ENCODE measurements around the gene SAMMSON.

Gene SAMMSON

GRCh38 chr3:70090322-70090913 lies 90.9 kb downstream of the SAMMSON start:
- no peak for DNase-seq (ENCODE audit: low read depth in 2 of 2)

- DNase-seq (ENCODE audit: low read depth in 2 of 2): no peak
Observed at GRCh38 chr3:70094197-70094596, 94.7 kb downstream of the SAMMSON start.

- no peak for DNase-seq (ENCODE audit: low read depth in 2 of 2)
Observed at GRCh38 chr3:70095260-70095659, 95.7 kb downstream of the SAMMSON start.

GRCh38 chr3:70096376-70097066 lies 97.0 kb downstream of the SAMMSON start:
- no peak for DNase-seq (ENCODE audit: low read depth in 2 of 2)

DNA sequence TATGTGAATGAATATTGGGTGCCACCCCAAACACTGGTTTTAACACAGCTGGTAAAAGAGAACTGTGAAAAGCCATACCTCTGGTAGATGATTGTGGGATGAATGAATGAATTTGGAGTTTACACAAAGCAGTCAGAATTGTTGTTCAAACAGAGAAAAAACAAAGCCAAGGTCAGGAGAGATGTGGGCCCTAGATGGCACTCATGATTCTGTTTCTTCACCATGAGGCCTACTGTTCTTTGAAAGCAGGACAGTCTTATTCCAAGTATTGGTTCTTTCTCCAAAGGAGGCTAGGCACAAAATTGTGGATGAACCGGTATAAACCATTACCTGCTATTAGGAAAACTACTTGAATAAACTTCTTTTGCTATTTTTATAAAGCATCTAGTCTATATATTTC lies 97.6 kb downstream of the SAMMSON start:
- no peak for DNase-seq (ENCODE audit: low read depth in 2 of 2)

DNA sequence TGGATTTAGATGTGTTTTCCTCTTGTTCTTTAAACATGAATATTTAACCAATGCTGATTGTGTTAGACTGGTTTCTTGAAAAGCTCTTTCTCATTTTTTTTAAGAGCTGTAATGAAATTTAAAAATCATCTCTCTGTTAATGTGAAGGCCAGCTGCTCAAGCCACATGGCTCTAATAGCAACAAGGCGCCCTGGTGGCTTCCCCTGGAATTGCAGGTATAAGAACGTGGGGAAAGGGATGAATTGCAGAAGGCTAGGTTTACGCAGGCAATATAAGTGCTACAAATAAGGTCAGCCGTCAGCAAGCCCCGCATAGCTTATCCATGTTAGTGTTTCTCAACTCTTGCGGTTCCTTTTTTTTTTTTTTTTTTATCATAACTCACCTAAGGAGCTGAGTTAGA lies 108.5 kb downstream of the SAMMSON start:
- peak in 1 of 2 donors; percentile 1 for DNase-seq (ENCODE audit: low read depth in 2 of 2)

- DNase-seq (ENCODE audit: low read depth in 2 of 2): no peak
Observed at GRCh38 chr3:70108546-70108945, 109.0 kb downstream of the SAMMSON start.

- DNase-seq (ENCODE audit: low read depth in 2 of 2): no peak
Observed at GRCh38 chr3:70110066-70110465, 110.5 kb downstream of the SAMMSON start.

- DNase-seq (ENCODE audit: low read depth in 2 of 2): no peak
Observed at GRCh38 chr3:70111411-70111810, 111.9 kb downstream of the SAMMSON start.

- DNase-seq (ENCODE audit: low read depth in 2 of 2): no peak
Observed at GRCh38 chr3:70112751-70113150, 113.2 kb downstream of the SAMMSON start.

DNA sequence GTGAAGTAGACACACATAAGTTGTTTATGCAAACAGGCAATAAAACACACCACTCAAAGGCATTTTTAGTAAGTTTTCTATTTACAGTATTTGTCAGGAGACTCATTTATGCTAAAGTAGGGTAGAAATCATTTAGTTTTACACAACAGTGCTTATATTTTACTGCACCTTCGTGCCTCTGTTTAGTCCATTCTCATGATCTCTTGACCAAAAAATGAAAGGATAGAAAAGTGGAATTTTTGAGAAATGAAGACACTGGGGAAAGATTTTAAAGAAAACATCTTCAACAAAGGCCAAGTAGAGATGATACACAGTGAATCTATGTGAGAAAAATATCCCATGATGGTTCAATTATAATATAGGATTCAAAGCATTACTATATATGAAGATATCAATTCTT lies 114.9 kb downstream of the SAMMSON start:
- no peak for DNase-seq (ENCODE audit: low read depth in 2 of 2)

DNA sequence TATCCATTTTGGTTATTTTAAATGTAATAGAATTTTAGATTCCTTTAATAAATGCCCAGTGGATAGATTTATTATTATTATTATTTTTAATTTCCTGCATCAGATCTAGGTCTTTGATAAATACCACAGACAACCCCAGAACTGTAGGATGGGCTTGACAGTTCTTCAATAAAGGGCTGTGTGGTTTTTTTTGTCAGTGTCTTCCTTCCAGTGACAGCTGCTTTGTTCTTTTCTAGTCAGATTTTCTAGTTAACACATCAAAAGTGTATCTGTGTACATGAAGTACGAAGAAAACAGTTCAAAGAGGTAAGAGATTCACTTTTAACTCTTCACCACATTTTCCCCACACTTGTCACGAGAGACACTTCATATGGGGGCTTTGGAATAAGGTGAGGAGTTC lies 120.3 kb downstream of the SAMMSON start:
- no peak for DNase-seq (ENCODE audit: low read depth in 2 of 2)

Measured in stimulated activated CD4-positive, alpha-beta T cell treated with anti-CD3 and anti-CD28 coated beads, Interleukin-15, amount 100 ng/mL, for 48 hours (primary cell).